ENCODE results near the gene EVX2.
A peak's percentile ranks its signal among the peaks of the same experiment; 100 is the strongest.

The EVX2 gene

DNA sequence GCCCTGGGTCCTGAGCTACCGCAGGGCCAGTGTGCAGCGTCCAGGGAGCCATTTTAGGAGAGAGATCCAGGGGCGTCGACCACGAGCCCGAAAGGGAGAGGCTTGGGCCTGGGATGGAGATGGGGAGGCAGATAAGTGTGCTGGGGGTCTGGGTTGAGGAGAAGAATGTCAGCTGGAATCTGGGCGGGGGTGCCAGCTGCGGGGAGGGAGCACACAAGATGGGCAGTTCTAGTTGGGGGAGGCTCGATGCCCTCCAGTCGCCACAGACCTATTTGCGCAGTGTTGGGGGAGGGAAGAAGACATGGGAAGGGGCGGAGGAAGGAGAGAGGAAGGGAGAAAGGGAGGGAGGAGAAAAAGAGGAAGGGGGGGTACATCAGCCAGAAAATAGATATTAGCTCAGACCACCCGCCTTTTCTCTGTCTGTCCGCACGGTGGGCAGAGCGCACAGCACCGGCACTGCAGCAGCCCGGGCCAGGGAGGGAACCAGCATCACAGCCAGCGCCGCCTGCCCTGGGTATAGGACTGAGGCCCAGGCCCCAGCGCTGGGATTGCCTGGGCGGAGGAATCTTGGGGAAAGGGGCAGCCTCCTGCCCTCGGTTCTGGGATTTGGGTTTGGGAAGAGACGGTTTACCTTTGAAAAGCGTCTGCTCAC lies 21.4 kb upstream of the EVX2 start (continued):
- TF ChIP-seq ZNF354C (tag by site-specific recombination; IDR thresholded peaks at IDR 0.05; ENCODE audit: borderline replicate concordance, low read depth), result no peak
- TF ChIP-seq ZNF513 (tag by site-specific recombination; IDR thresholded peaks at IDR 0.05), result peak; percentile 88
- TF ChIP-seq KLF9 (tag by site-specific recombination; IDR thresholded peaks at IDR 0.05; ENCODE audit: low read depth), result peak; percentile 56; the same call in 1 of the 2 replicates
- TF ChIP-seq ZNF121 (tag by site-specific recombination; IDR thresholded peaks at IDR 0.05), result no peak
- TF ChIP-seq KLF7 (tag by site-specific recombination; IDR thresholded peaks at IDR 0.05; ENCODE audit: borderline replicate concordance), result peak; percentile 67; the same call in 1 of the 2 replicates
- no peak for TF ChIP-seq ZNF280D (tag by site-specific recombination; IDR thresholded peaks at IDR 0.05)
- TF ChIP-seq ZNF274 (IDR thresholded peaks at IDR 0.05; ENCODE audit: low read length), result no peak
- TF ChIP-seq ZNF274 (tag by site-specific recombination; IDR thresholded peaks at IDR 0.05; ENCODE audit: borderline replicate concordance), result no peak
- TF ChIP-seq GLIS1 (tag by site-specific recombination; IDR thresholded peaks at IDR 0.05), result peak; percentile 90
- no peak for TF ChIP-seq ZNF132 (tag by site-specific recombination; IDR thresholded peaks at IDR 0.05; ENCODE audit: borderline replicate concordance)
- TF ChIP-seq ZSCAN30 (tag by site-specific recombination; IDR thresholded peaks at IDR 0.05), result 0 out of 2 replicates have a peak, but pooled peaks have one; percentile 23
- TF ChIP-seq KLF10 (tag by site-specific recombination; IDR thresholded peaks at IDR 0.05), result no peak
- no peak for TF ChIP-seq ZNF747 (tag by site-specific recombination; IDR thresholded peaks at IDR 0.05)
- 0 out of 2 replicates have a peak, but pooled peaks have one; percentile 58 for TF ChIP-seq ZNF501 (tag by site-specific recombination; IDR thresholded peaks at IDR 0.05)
- peak; percentile 76 for TF ChIP-seq PRDM1 (tag by site-specific recombination; IDR thresholded peaks at IDR 0.05)
- TF ChIP-seq ZNF555 (tag by site-specific recombination; conservative IDR thresholded peaks at IDR 0.05), result no peak
- TF ChIP-seq ZNF133 (tag by site-specific recombination; IDR thresholded peaks at IDR 0.05), result no peak
- TF ChIP-seq ZNF76 (tag by site-specific recombination; IDR thresholded peaks at IDR 0.05; ENCODE audit: borderline replicate concordance, low read depth), result peak; percentile 77
- no peak for TF ChIP-seq ZNF112 (tag by site-specific recombination; IDR thresholded peaks at IDR 0.05)
- TF ChIP-seq ZNF366 (tag by site-specific recombination; conservative IDR thresholded peaks at IDR 0.05), result peak; percentile 87
- TF ChIP-seq ZFHX2 (tag by site-specific recombination; conservative IDR thresholded peaks at IDR 0.05), result no peak; the same call in 1 of the 2 replicates
- TF ChIP-seq, protein P1, sequence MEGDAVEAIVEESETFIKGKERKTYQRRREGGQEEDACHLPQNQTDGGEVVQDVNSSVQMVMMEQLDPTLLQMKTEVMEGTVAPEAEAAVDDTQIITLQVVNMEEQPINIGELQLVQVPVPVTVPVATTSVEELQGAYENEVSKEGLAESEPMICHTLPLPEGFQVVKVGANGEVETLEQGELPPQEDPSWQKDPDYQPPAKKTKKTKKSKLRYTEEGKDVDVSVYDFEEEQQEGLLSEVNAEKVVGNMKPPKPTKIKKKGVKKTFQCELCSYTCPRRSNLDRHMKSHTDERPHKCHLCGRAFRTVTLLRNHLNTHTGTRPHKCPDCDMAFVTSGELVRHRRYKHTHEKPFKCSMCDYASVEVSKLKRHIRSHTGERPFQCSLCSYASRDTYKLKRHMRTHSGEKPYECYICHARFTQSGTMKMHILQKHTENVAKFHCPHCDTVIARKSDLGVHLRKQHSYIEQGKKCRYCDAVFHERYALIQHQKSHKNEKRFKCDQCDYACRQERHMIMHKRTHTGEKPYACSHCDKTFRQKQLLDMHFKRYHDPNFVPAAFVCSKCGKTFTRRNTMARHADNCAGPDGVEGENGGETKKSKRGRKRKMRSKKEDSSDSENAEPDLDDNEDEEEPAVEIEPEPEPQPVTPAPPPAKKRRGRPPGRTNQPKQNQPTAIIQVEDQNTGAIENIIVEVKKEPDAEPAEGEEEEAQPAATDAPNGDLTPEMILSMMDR (tag by site-specific recombination; IDR thresholded peaks at IDR 0.05), result peak; percentile 79
- TF ChIP-seq ZNF544 (tag by site-specific recombination; IDR thresholded peaks at IDR 0.05), result no peak
- no peak for TF ChIP-seq ZNF701 (tag by site-specific recombination; IDR thresholded peaks at IDR 0.05)
- TF ChIP-seq ZNF211 (tag by site-specific recombination; IDR thresholded peaks at IDR 0.05; ENCODE audit: low read depth), result no peak
- no peak for TF ChIP-seq REPIN1 (tag by site-specific recombination; IDR thresholded peaks at IDR 0.05; ENCODE audit: low read depth)
- no peak for TF ChIP-seq ZNF416 (tag by site-specific recombination; IDR thresholded peaks at IDR 0.05)
- peak; percentile 85 for TF ChIP-seq PRDM10 (tag by site-specific recombination; IDR thresholded peaks at IDR 0.05)
- peak; percentile 96 for TF ChIP-seq KLF8 (tag by site-specific recombination; IDR thresholded peaks at IDR 0.05)
- no peak for TF ChIP-seq ZNF292 (tag by site-specific recombination; IDR thresholded peaks at IDR 0.05; ENCODE audit: borderline replicate concordance, low read depth)
- no peak for TF ChIP-seq ZNF707 (tag by site-specific recombination; IDR thresholded peaks at IDR 0.05)
